Measurements from ENCODE around the gene COL4A1. TPM values are rescaled to one million over a fixed set of nuclear protein-coding genes. Genes with fewer than 3 reads are reported as not detected.
A peak's percentile ranks its signal among the peaks of the same experiment; 100 is the strongest.

Gene COL4A1
- total RNA-seq, 1 experiment from 2014 or later: 4.8 TPM

- Mint-ChIP-seq H3K9me3 (ENCODE audit: unreplicated experiment) (peaks cover 6% of the 10 kb centered on the region), H3K4me1 (ENCODE audit: low read depth, unreplicated experiment) (peaks cover 29% of the 10 kb centered on the region), H3K27me3 (ENCODE audit: insufficient read depth, unreplicated experiment) (no peaks in the 10 kb centered on the region), H3K27ac (ENCODE audit: unreplicated experiment) (peak overlapping the region; percentile 3), H3K4me3 (ENCODE audit: unreplicated experiment) (peak overlapping the region; percentile 22), H3K36me3 (ENCODE audit: insufficient read depth, unreplicated experiment) (no peaks in the 10 kb centered on the region)
- ChIA-PET CTCF (interaction anchor here (0.7 kb wide), 1 partner anchor 191 kb away, joined by 3 read pairs; no protein-coding TSS in a partner anchor), POLR2A (no interaction called here)
- Histone ChIP-seq H3K4me3 (ENCODE audit: low read depth, low read length) (no peak overlapping the region), H3K36me3 (ENCODE audit: control insufficient read depth, insufficient read depth, low read length) (no peaks in the 10 kb centered on the region), H3K4me1 (peaks cover 38% of the 10 kb centered on the region), H3K9me3 (no peaks in the 10 kb centered on the region), H3K27me3 (replicated peaks; ENCODE audit: control insufficient read depth, insufficient read depth, low read length) (no peaks in the 10 kb centered on the region)
- intact Hi-C loops (cut with micrococcal nuclease; ENCODE audit: unreplicated experiment): loop anchor here (1.0 to 5.0 kb wide), 2 partner anchors 37 to 48 kb away; no protein-coding TSS in a partner anchor
- no peak for TF ChIP-seq CTCF (IDR thresholded peaks at IDR 0.05; ENCODE audit: insufficient read depth in 1 of 2, low read depth in 1 of 2, low read length in 1 of 2, severe bottlenecking in 1 of 2, unreplicated experiment in 1 of 2)
- BruUV-seq (replicated peaks): no TSS peak
- DNase-seq: no peak
These were observed 42.2 kb downstream of the COL4A1 start for GRCh38 chr13:110264685-110265275.

- ChIA-PET CTCF (interaction anchor here (0.7 kb wide), 1 partner anchor 192 kb away, joined by 3 read pairs; no protein-coding TSS in a partner anchor), POLR2A (no interaction called here)
- peaks cover 38% of the 10 kb centered on the region for H3K4me1 ChIP-seq
- peaks cover 15% of the 10 kb centered on the region for H3K9me3 Mint-ChIP-seq (ENCODE audit: unreplicated experiment)
- TF ChIP-seq CTCF (IDR thresholded peaks at IDR 0.05; ENCODE audit: insufficient read depth in 1 of 2, low read depth in 1 of 2, low read length in 1 of 2, severe bottlenecking in 1 of 2, unreplicated experiment in 1 of 2): no peak
- no peaks in the 10 kb centered on the region for H3K27me3 Mint-ChIP-seq (ENCODE audit: insufficient read depth, unreplicated experiment)
- peaks cover 31% of the 10 kb centered on the region for H3K4me1 Mint-ChIP-seq (ENCODE audit: low read depth, unreplicated experiment)
- H3K36me3 Mint-ChIP-seq (ENCODE audit: insufficient read depth, unreplicated experiment): no peaks in the 10 kb centered on the region
- no peak overlapping the region for H3K27ac Mint-ChIP-seq (ENCODE audit: unreplicated experiment)
- no peaks in the 10 kb centered on the region for H3K36me3 ChIP-seq (ENCODE audit: control insufficient read depth, insufficient read depth, low read length)
- no peaks in the 10 kb centered on the region for H3K27me3 ChIP-seq (replicated peaks; ENCODE audit: control insufficient read depth, insufficient read depth, low read length)
- H3K9me3 ChIP-seq: no peaks in the 10 kb centered on the region
- BruUV-seq (replicated peaks): no TSS peak
- no peak overlapping the region for H3K4me3 Mint-ChIP-seq (ENCODE audit: unreplicated experiment)
- DNase-seq: peak; percentile 86 to 90
- intact Hi-C loops (cut with micrococcal nuclease; ENCODE audit: unreplicated experiment): loop anchor here (1.0 to 5.0 kb wide), 2 partner anchors 37 to 48 kb away; no protein-coding TSS in a partner anchor
- H3K4me3 ChIP-seq (ENCODE audit: low read depth, low read length): no peak overlapping the region
These were observed 43.1 kb downstream of the COL4A1 start for GRCh38 chr13:110263888-110264287.

- Histone ChIP-seq H3K4me1 (peaks cover 38% of the 10 kb centered on the region), H3K4me3 (ENCODE audit: low read depth, low read length) (no peak overlapping the region), H3K36me3 (ENCODE audit: control insufficient read depth, insufficient read depth, low read length) (no peaks in the 10 kb centered on the region), H3K9me3 (no peaks in the 10 kb centered on the region), H3K27me3 (replicated peaks; ENCODE audit: control insufficient read depth, insufficient read depth, low read length) (no peaks in the 10 kb centered on the region)
- no peak for TF ChIP-seq CTCF (IDR thresholded peaks at IDR 0.05; ENCODE audit: insufficient read depth in 1 of 2, low read depth in 1 of 2, low read length in 1 of 2, severe bottlenecking in 1 of 2, unreplicated experiment in 1 of 2)
- CTCF ChIA-PET: no interaction called here
- no peak for DNase-seq
- H3K27me3 Mint-ChIP-seq (ENCODE audit: insufficient read depth, unreplicated experiment): no peaks in the 10 kb centered on the region
- peak overlapping the region; percentile 52 for H3K27ac Mint-ChIP-seq (ENCODE audit: unreplicated experiment)
- peaks cover 18% of the 10 kb centered on the region for H3K9me3 Mint-ChIP-seq (ENCODE audit: unreplicated experiment)
- no TSS peak for BruUV-seq (replicated peaks)
- H3K36me3 Mint-ChIP-seq (ENCODE audit: insufficient read depth, unreplicated experiment): no peaks in the 10 kb centered on the region
- H3K4me1 Mint-ChIP-seq (ENCODE audit: low read depth, unreplicated experiment): peaks cover 31% of the 10 kb centered on the region
- intact Hi-C loops (cut with micrococcal nuclease; ENCODE audit: unreplicated experiment): loop anchor here (5.0 kb wide), 1 partner anchor 36 kb away; no protein-coding TSS in a partner anchor
- H3K4me3 Mint-ChIP-seq (ENCODE audit: unreplicated experiment): no peak overlapping the region
- POLR2A ChIA-PET: no interaction called here
These were observed 43.6 kb downstream of the COL4A1 start for GRCh38 chr13:110263404-110263803.
